Measurements from ENCODE around the gene CLCNKB. TPM values are rescaled to one million over a fixed set of nuclear protein-coding genes. Genes with fewer than 3 reads are reported as not detected.
"Not testable (repeated sequence)": the region's sequence is repeated elsewhere in the genome, so short reads cannot be mapped to it uniquely, and the experiment has no call there.

The CLCNKB gene
- total RNA-seq (not detected), polyA plus RNA-seq (not detected)

- Mint-ChIP-seq H3K4me1 (peaks cover 0 to 5% (median 1%) of the 10 kb centered on the region in 4 donors), H3K27ac (no peak within 1 kb of the TSS), H3K9me3 (no peaks in the 10 kb centered on the region), H3K27me3 (peaks cover 4 to 14% of the 10 kb centered on the region in 2 donors), H3K36me3 (no peaks in the 10 kb centered on the region), H3K4me3 (no peak within 1 kb of the TSS)
- intact Hi-C loops (cut with micrococcal nuclease): no loop called here
- Histone ChIP-seq H3K27me3 (ENCODE audit: insufficient read depth, low read length) (no peaks in the 10 kb centered on the region), H3K9me3 (ENCODE audit: control insufficient read depth in 1 of 2, low read length in 2 of 2) (no peaks in the 10 kb centered on the region), H3K27ac (ENCODE audit: low read depth, low read length) (no peak within 1 kb of the TSS), H3K4me1 (ENCODE audit: insufficient read depth, low read length) (peaks cover under 1% of the 10 kb centered on the region), H3K4me3 (ENCODE audit: low read length in 2 of 2) (no peak within 1 kb of the TSS), H3K36me3 (ENCODE audit: insufficient read depth, low read length) (no peaks in the 10 kb centered on the region)
- ChIA-PET POLR2A (ENCODE audit: partially characterized antibody) (no interaction called here), CTCF (ENCODE audit: partially characterized antibody) (interaction anchor here (1.6 kb wide), 1 partner anchor 11 kb away, joined by 3 read pairs; no protein-coding TSS in a partner anchor)
- DNase-seq: peak in 1 of 5 donors; percentile 22
Measured at GRCh38 chr1:16043521-16043920, at the start of gene CLCNKB. Gene CLCNKB (plus strand): TSS chr1:16043782. CDS start chr1:16044493, 711 bp downstream.

- Mint-ChIP-seq H3K4me3 (no peak overlapping the region), H3K36me3 (no peaks in the 10 kb centered on the region), H3K4me1 (no peaks in the 10 kb centered on the region), H3K27me3 (peaks cover 0 to 2% of the 10 kb centered on the region in 2 donors), H3K9me3 (no peaks in the 10 kb centered on the region), H3K27ac (no peak overlapping the region)
- Histone ChIP-seq H3K27ac (ENCODE audit: low read depth, low read length) (no peak overlapping the region), H3K4me3 (ENCODE audit: low read length in 2 of 2) (no peak overlapping the region), H3K36me3 (ENCODE audit: insufficient read depth, low read length) (no peaks in the 10 kb centered on the region), H3K4me1 (ENCODE audit: insufficient read depth, low read length) (no peaks in the 10 kb centered on the region), H3K27me3 (ENCODE audit: insufficient read depth, low read length) (no peaks in the 10 kb centered on the region), H3K9me3 (ENCODE audit: control insufficient read depth in 1 of 2, low read length in 2 of 2) (no peaks in the 10 kb centered on the region)
- intact Hi-C loops (cut with micrococcal nuclease): loop anchor here (1.0 kb wide), 3 partner anchors 179 to 202 kb away; no protein-coding TSS in a partner anchor
- no peak for DNase-seq
- ChIA-PET CTCF (ENCODE audit: partially characterized antibody) (interaction anchor here (1.2 to 2.6 kb wide), 3 partner anchors 10 to 191 kb away, joined by 3 to 17 read pairs (median 3); partner anchors contain the start of gene SRARP), POLR2A (ENCODE audit: partially characterized antibody) (no interaction called here)
Measured at GRCh38 chr1:15994081-15994480, 49.5 kb upstream of the CLCNKB start.

- Histone ChIP-seq H3K36me3 (ENCODE audit: insufficient read depth, low read length) (no peaks in the 10 kb centered on the region), H3K27ac (ENCODE audit: low read depth, low read length) (no peak overlapping the region), H3K4me1 (ENCODE audit: insufficient read depth, low read length) (no peaks in the 10 kb centered on the region), H3K27me3 (ENCODE audit: insufficient read depth, low read length) (no peaks in the 10 kb centered on the region), H3K9me3 (ENCODE audit: control insufficient read depth in 1 of 2, low read length in 2 of 2) (no peaks in the 10 kb centered on the region), H3K4me3 (ENCODE audit: low read length in 2 of 2) (no peak overlapping the region)
- ChIA-PET POLR2A (ENCODE audit: partially characterized antibody) (no interaction called here), CTCF (ENCODE audit: partially characterized antibody) (interaction anchor here (1.0 to 2.6 kb wide), 5 partner anchors 9 to 192 kb away, joined by 3 to 17 read pairs (median 3); partner anchors contain the start of gene SRARP)
- DNase-seq: peak in 3 of 5 donors; percentile 26 to 50 (median 32)
- Mint-ChIP-seq H3K4me1 (no peaks in the 10 kb centered on the region), H3K9me3 (no peaks in the 10 kb centered on the region), H3K27me3 (peaks cover 0 to 2% of the 10 kb centered on the region in 2 donors), H3K36me3 (no peaks in the 10 kb centered on the region), H3K27ac (peak overlapping the region in 2 of 7 donors; percentile 10 to 61), H3K4me3 (no peak overlapping the region)
- intact Hi-C loops (cut with micrococcal nuclease): loop anchor here (1.0 kb wide), 3 partner anchors 179 to 202 kb away; no protein-coding TSS in a partner anchor
Measured at GRCh38 chr1:15994590-15995351, 48.8 kb upstream of the CLCNKB start.

- Histone ChIP-seq H3K36me3 (ENCODE audit: insufficient read depth, low read length) (no peaks in the 10 kb centered on the region), H3K4me1 (ENCODE audit: insufficient read depth, low read length) (no peaks in the 10 kb centered on the region), H3K9me3 (ENCODE audit: control insufficient read depth in 1 of 2, low read length in 2 of 2) (no peaks in the 10 kb centered on the region), H3K27ac (ENCODE audit: low read depth, low read length) (no peak overlapping the region), H3K27me3 (ENCODE audit: insufficient read depth, low read length) (no peaks in the 10 kb centered on the region), H3K4me3 (ENCODE audit: low read length in 2 of 2) (no peak overlapping the region)
- no peaks in the 10 kb centered on the region for H3K36me3 Mint-ChIP-seq
- ChIA-PET POLR2A (ENCODE audit: partially characterized antibody) (interaction anchor here (0.8 kb wide), 1 partner anchor 21 kb away, joined by 3 read pairs; the partner anchor contains the start of gene ZBTB17), CTCF (ENCODE audit: partially characterized antibody) (interaction anchor here (0.6 to 2.9 kb wide), 4 partner anchors 12 to 205 kb away, joined by 3 to 13 read pairs (median 4); no protein-coding TSS in a partner anchor)
- H3K27ac Mint-ChIP-seq: no peak overlapping the region
- H3K27me3 Mint-ChIP-seq: peaks cover 0 to 2% of the 10 kb centered on the region in 2 donors
- DNase-seq: no peak
- H3K4me1 Mint-ChIP-seq: no peaks in the 10 kb centered on the region
- intact Hi-C loops (cut with micrococcal nuclease): no loop called here
- H3K9me3 Mint-ChIP-seq: no peaks in the 10 kb centered on the region
- H3K4me3 Mint-ChIP-seq: no peak overlapping the region
Measured at GRCh38 chr1:15997076-15997585, 46.5 kb upstream of the CLCNKB start.

- intact Hi-C loops (cut with micrococcal nuclease): no loop called here
- H3K27me3 ChIP-seq (ENCODE audit: insufficient read depth, low read length): no peaks in the 10 kb centered on the region
- Mint-ChIP-seq H3K27me3 (peaks cover 0 to 2% of the 10 kb centered on the region in 2 donors), H3K4me1 (no peaks in the 10 kb centered on the region), H3K36me3 (no peaks in the 10 kb centered on the region), H3K4me3 (no peak overlapping the region), H3K27ac (peak overlapping the region in 2 of 7 donors; percentile 23 to 32), H3K9me3 (no peaks in the 10 kb centered on the region)
- H3K4me3 ChIP-seq (ENCODE audit: low read length in 2 of 2): no peak overlapping the region
- ChIA-PET POLR2A (ENCODE audit: partially characterized antibody) (interaction anchor here (0.8 kb wide), 1 partner anchor 22 kb away, joined by 3 read pairs; the partner anchor contains the start of gene ZBTB17), CTCF (ENCODE audit: partially characterized antibody) (interaction anchor here (0.6 to 2.9 kb wide), 5 partner anchors 11 to 206 kb away, joined by 3 to 13 read pairs (median 4); no protein-coding TSS in a partner anchor)
- no peak for DNase-seq
- H3K27ac ChIP-seq (ENCODE audit: low read depth, low read length): no peak overlapping the region
- H3K4me1 ChIP-seq (ENCODE audit: insufficient read depth, low read length): no peaks in the 10 kb centered on the region
- no peaks in the 10 kb centered on the region for H3K9me3 ChIP-seq (ENCODE audit: control insufficient read depth in 1 of 2, low read length in 2 of 2)
- no peaks in the 10 kb centered on the region for H3K36me3 ChIP-seq (ENCODE audit: insufficient read depth, low read length)
Measured at GRCh38 chr1:15997637-15998280, 45.8 kb upstream of the CLCNKB start.

GRCh38 chr1:15998929-15999328, 44.7 kb upstream of the CLCNKB start:
- Mint-ChIP-seq H3K27me3 (peaks cover 0 to 2% of the 10 kb centered on the region in 2 donors), H3K4me3 (no peak overlapping the region), H3K36me3 (no peaks in the 10 kb centered on the region), H3K27ac (no peak overlapping the region), H3K9me3 (no peaks in the 10 kb centered on the region), H3K4me1 (no peaks in the 10 kb centered on the region)
- intact Hi-C loops (cut with micrococcal nuclease): no loop called here
- Histone ChIP-seq H3K36me3 (ENCODE audit: insufficient read depth, low read length) (no peaks in the 10 kb centered on the region), H3K27me3 (ENCODE audit: insufficient read depth, low read length) (no peaks in the 10 kb centered on the region), H3K4me1 (ENCODE audit: insufficient read depth, low read length) (no peaks in the 10 kb centered on the region), H3K4me3 (ENCODE audit: low read length in 2 of 2) (no peak overlapping the region), H3K9me3 (ENCODE audit: control insufficient read depth in 1 of 2, low read length in 2 of 2) (no peaks in the 10 kb centered on the region), H3K27ac (ENCODE audit: low read depth, low read length) (no peak overlapping the region)
- POLR2A ChIA-PET (ENCODE audit: partially characterized antibody): no interaction called here
- CTCF ChIA-PET (ENCODE audit: partially characterized antibody): interaction anchor here (2.9 kb wide), 1 partner anchor 10 kb away, joined by 13 read pairs; no protein-coding TSS in a partner anchor
- no peak for DNase-seq

- H3K27ac Mint-ChIP-seq; H3K4me1 ChIP-seq (ENCODE audit: insufficient read depth, low read length); H3K27me3 ChIP-seq (ENCODE audit: insufficient read depth, low read length); H3K36me3 Mint-ChIP-seq; H3K36me3 ChIP-seq (ENCODE audit: insufficient read depth, low read length); H3K27ac ChIP-seq (ENCODE audit: low read depth, low read length); intact Hi-C loops (cut with micrococcal nuclease); H3K4me3 Mint-ChIP-seq; H3K9me3 Mint-ChIP-seq; POLR2A ChIA-PET (ENCODE audit: partially characterized antibody); H3K4me1 Mint-ChIP-seq; H3K9me3 ChIP-seq (ENCODE audit: control insufficient read depth in 1 of 2, low read length in 2 of 2); H3K4me3 ChIP-seq (ENCODE audit: low read length in 2 of 2); H3K27me3 Mint-ChIP-seq; DNase-seq: not testable (repeated sequence)
- CTCF ChIA-PET (ENCODE audit: partially characterized antibody): interaction anchor here (2.3 kb wide), 1 partner anchor 9 kb away, joined by 9 read pairs; no protein-coding TSS in a partner anchor
Measured at GRCh38 chr1:16001274-16001673, 42.3 kb upstream of the CLCNKB start.

All from CD4-positive, alpha-beta memory T cell (primary cell).